Skeletal muscle tissue (tissue), 4 donors: ENCODE results near the gene SPIN1. TPM values are rescaled to one million over a fixed set of nuclear protein-coding genes. Genes with fewer than 3 reads are reported as not detected.

ENCODE experiments used
- H3K27ac ChIP-seq: one replicate; pipeline ENCODE4 v1.7.0; 2013; ENCODE audit warnings: mild to moderate bottlenecking, low read depth, low read length, inconsistent platforms
- H3K27me3 ChIP-seq, 3 donors: one replicate each; pipeline ENCODE4 v1.7.0; 2013; ENCODE audit warnings: low read length in 3 of 3; ENCODE audit not compliant: control insufficient read depth in 3 of 3, insufficient read depth in 3 of 3
- H3K36me3 ChIP-seq, 3 donors: one replicate each; pipeline ENCODE4 v1.7.0; 2013; ENCODE audit warnings: low read length in 3 of 3; ENCODE audit not compliant: control insufficient read depth in 3 of 3, insufficient read depth in 3 of 3
- H3K4me1 ChIP-seq, 3 donors: one replicate each; pipeline ENCODE4 v1.7.0; 2013; ENCODE audit warnings: low read length in 3 of 3, mild to moderate bottlenecking in 3 of 3; ENCODE audit not compliant: control insufficient read depth in 3 of 3, insufficient read depth in 3 of 3
- H3K4me3 ChIP-seq, 3 donors: one replicate each; pipeline ENCODE4 v1.7.0; 2013; ENCODE audit warnings: low read length in 3 of 3
- H3K9ac ChIP-seq, 3 donors: one replicate each; pipeline ENCODE4 v1.7.0; 2013; ENCODE audit warnings: low read length in 3 of 3, mild to moderate bottlenecking in 3 of 3, moderate library complexity in 2 of 3, low read depth in 1 of 3
- H3K9me3 ChIP-seq, 3 donors: one replicate each; pipeline ENCODE4 v1.7.0; 2013; ENCODE audit warnings: low read length in 3 of 3; ENCODE audit not compliant: control insufficient read depth in 3 of 3
- total RNA-seq: library from RNA; depleted of rRNA; stranded (reverse); fragments of >200 nt; gene quantifications from one replicate; pipeline ENCODE4 v1.2.3, GENCODE V29; 2014
- donor health status: Osteomylitis.

The SPIN1 gene
- total RNA-seq, 1 donor from 2014 or later, result 60.5 TPM

DNA sequence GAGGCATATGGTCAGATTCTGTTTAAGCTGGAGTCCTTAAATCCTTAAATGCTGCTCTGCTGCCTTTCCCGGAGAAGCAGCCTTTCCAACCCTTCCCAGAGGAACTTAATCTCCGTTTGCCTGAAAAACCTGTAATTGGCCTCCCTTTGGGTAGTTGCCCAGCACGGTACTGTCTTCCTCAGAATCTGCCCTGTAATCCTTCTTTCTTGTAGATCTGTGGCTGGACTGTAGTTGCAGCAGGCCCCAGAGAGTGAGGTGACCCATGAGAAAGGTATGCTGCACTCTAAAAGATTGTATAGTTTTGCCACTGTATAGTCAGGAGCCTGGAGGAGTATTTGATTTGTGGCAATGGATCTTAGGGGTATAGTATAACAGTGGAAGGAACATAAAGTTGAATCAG is 11.7 kb downstream of the SPIN1 start:
- Histone ChIP-seq H3K4me3 (no peak overlapping the region), H3K4me1 (no peaks in the 10 kb centered on the region), H3K27me3 (no peaks in the 10 kb centered on the region), H3K36me3 (peaks cover 0 to 2% (median 0%) of the 10 kb centered on the region in 3 donors), H3K9ac (no peak overlapping the region), H3K27ac (no peak overlapping the region), H3K9me3 (no peaks in the 10 kb centered on the region)

DNA sequence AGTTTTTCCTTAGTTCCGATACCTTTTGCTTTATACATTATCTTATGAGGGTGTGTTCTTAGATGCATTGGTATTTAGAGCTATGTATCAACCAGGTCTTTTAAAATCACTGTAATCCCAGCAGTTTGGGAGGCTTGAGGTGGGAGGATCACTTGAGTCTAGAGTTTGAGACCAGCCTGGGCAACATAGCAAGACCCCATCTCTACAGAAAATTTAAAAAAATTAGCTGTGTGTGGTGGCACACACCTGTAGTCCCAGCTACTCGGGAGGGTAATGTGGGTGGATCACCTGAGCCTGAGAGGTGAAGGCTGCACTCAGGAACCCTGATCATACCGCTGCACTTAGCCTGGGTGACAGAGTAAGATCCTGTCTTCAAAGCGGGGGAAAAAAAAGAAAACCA is 15.1 kb downstream of the SPIN1 start:
- Histone ChIP-seq H3K9me3 (no peaks in the 10 kb centered on the region), H3K4me3 (no peak overlapping the region), H3K9ac (no peak overlapping the region)

DNA sequence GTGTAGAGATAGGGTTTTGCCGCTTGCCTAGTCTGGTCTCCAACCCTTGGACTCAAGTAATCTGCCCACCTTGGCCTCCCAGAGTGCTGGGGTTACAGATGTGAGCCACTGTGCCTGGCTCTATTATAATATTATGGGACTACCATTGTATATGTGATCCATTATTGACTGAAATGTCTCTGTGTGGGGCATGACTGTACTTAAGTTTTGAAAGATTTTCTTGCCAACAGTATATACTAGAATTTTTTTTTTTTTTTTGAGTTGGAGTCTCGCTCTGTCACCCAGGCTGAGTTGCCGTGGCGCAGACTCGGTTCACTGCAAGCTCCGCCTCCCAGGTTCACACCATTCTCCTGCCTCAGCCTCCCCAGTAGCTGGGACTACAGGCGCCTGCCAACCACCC is 17.8 kb downstream of the SPIN1 start:
- Histone ChIP-seq H3K9ac (no peak overlapping the region), H3K9me3 (no peaks in the 10 kb centered on the region), H3K4me1 (no peaks in the 10 kb centered on the region), H3K4me3 (no peak overlapping the region), H3K27ac (no peak overlapping the region), H3K36me3 (no peaks in the 10 kb centered on the region), H3K27me3 (no peaks in the 10 kb centered on the region)

More for the DNA sequence above, 15.1 kb downstream of the SPIN1 start:
- H3K4me1 ChIP-seq, result no peaks in the 10 kb centered on the region
- no peak overlapping the region for H3K27ac ChIP-seq
- no peaks in the 10 kb centered on the region for H3K27me3 ChIP-seq
- peaks cover 0 to 2% (median 0%) of the 10 kb centered on the region in 3 donors for H3K36me3 ChIP-seq

DNA sequence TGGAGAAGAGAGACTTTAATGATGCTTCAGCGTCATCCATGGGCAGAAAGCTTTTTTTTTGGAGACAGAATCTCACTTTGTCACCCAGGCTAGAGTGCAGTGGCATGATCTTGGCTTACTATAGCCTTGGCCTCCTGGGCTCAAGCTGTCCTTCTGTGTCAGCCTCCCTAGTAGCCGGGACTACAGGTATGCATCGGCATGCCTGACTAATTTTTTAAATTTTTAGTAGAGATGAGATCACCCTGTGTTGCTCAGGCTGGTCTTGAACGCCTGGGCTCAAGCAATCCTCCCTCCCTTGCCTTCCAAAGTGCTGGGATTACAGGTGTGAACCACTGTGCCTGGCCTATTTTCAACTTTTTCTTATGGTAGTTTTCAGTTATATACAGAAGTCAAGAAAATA is 23.2 kb downstream of the SPIN1 start:
- no peak overlapping the region for H3K9ac ChIP-seq

DNA sequence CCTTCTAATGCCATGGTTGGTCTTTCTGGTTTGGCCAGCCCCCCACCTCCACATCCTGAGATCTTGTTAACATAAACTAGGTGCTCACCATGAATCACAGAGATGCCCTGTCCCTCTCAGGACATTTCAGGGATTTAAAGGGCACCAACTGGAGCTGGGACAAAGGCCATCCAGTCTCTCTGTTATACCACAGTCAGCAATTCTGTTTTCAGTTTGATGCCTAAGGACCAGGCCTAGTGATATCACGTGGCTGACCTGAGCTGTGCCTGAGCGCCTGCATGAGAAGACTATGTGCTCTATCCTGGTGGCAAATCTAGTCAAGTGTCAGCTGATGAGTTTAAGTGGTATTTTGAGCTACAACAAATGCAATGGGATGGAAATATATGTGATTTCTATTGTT is 26.1 kb downstream of the SPIN1 start:
- Histone ChIP-seq H3K27me3 (no peaks in the 10 kb centered on the region), H3K4me1 (no peaks in the 10 kb centered on the region), H3K9ac (no peak overlapping the region), H3K9me3 (peaks cover 0 to 5% (median 2%) of the 10 kb centered on the region in 3 donors), H3K36me3 (peaks cover 0 to 2% (median 0%) of the 10 kb centered on the region in 3 donors), H3K27ac (no peak overlapping the region), H3K4me3 (no peak overlapping the region)

More for the DNA sequence above, 23.2 kb downstream of the SPIN1 start:
- Histone ChIP-seq H3K4me3 (no peak overlapping the region), H3K9me3 (peaks cover 0 to 5% (median 2%) of the 10 kb centered on the region in 3 donors), H3K27ac (no peak overlapping the region), H3K4me1 (no peaks in the 10 kb centered on the region), H3K36me3 (no peaks in the 10 kb centered on the region), H3K27me3 (no peaks in the 10 kb centered on the region)

DNA sequence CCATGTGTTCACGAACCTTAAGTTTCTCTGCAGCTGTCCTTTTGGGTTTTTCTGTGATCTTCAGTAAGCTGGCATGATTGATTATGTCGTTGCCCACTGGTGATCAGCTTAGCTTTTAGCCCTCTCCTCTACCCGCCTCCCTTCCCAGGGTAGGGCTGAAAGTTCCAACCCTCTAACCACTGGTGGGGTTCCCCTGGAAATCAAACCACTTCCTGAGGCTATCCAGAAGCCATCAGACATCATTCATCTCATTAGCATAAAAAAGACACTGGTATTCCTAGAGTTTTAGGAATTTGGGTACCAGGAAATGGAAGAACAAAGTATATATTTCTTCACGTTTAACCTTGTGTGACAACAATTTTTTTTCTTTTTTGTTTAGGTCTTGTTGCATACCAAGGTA is 29.8 kb downstream of the SPIN1 start:
- Histone ChIP-seq H3K9me3 (peaks cover 2 to 5% (median 5%) of the 10 kb centered on the region in 3 donors), H3K9ac (no peak overlapping the region), H3K4me1 (no peaks in the 10 kb centered on the region), H3K27me3 (no peaks in the 10 kb centered on the region), H3K27ac (no peak overlapping the region), H3K36me3 (peaks cover 0 to 4% (median 0%) of the 10 kb centered on the region in 3 donors), H3K4me3 (no peak overlapping the region)

DNA sequence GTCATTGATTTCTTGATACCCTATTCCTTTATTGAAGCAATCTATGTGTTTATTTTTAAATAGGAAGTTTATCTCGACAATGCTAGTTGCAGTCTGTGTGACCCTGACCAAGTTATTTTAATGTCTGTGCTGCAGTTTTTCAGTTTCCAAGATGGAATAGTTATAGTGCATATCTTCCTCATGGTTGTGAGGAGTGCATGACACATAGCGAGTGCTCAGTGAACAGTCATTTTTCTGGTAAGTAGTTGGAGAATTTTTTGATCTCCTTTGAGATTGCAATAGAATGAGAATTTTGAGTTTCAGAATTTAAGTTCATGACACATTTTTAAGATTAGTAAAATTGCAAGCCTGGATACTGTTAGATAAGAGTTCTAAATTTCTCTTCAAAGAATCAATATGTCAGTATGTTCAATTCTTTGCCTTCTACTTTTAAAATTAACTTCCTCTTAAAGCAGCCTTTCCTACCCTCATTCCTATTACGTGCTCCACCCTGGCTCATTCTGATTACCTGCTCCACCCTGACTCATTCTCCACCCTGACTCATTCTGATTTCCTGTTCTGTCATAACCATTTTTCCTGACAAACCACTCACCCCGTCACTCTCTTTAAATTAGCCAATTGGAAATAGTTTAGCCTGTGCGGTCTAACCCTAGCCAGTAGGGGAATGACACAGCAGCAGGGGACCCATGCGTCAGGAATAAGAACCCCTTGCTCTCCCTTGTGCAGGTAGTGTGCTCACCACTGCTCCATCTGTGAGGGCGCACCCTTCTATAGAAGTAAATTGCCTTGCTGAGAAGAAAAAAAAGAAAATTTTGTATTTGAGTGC is 30.7 kb downstream of the SPIN1 start:
- H3K36me3 ChIP-seq, result peaks cover 0 to 4% (median 0%) of the 10 kb centered on the region in 3 donors
- no peaks in the 10 kb centered on the region for H3K4me1 ChIP-seq
- H3K4me3 ChIP-seq, result no peak overlapping the region
- H3K9ac ChIP-seq, result no peak overlapping the region
- peaks cover 1 to 5% (median 5%) of the 10 kb centered on the region in 3 donors for H3K9me3 ChIP-seq
- H3K27ac ChIP-seq, result no peak overlapping the region
- no peaks in the 10 kb centered on the region for H3K27me3 ChIP-seq

DNA sequence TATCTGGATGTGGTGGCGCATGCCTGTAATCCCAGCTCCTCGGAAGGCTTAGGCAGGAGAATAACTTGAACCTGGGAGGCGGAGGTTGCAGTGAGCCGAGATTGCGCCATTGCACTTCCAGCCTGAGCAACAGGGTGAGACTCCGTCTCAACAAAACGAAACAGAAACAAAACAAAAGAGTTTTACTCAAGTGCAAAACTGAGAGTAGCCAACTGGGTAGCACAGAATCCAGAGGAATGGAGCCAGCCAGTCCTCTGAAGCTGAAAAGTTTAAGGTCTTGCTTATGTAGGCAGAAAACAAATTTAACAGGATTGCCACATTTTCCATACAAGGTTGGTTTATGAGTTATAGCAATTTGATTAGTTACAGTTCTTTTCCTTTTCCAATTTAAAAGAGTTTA is 32.0 kb downstream of the SPIN1 start:
- H3K27ac ChIP-seq, result no peak overlapping the region
- no peak overlapping the region for H3K9ac ChIP-seq
- H3K4me3 ChIP-seq, result no peak overlapping the region
- H3K9me3 ChIP-seq, result peaks cover 0 to 5% (median 0%) of the 10 kb centered on the region in 3 donors
- peaks cover 0 to 4% (median 0%) of the 10 kb centered on the region in 3 donors for H3K36me3 ChIP-seq
- H3K27me3 ChIP-seq, result no peaks in the 10 kb centered on the region
- H3K4me1 ChIP-seq, result no peaks in the 10 kb centered on the region

DNA sequence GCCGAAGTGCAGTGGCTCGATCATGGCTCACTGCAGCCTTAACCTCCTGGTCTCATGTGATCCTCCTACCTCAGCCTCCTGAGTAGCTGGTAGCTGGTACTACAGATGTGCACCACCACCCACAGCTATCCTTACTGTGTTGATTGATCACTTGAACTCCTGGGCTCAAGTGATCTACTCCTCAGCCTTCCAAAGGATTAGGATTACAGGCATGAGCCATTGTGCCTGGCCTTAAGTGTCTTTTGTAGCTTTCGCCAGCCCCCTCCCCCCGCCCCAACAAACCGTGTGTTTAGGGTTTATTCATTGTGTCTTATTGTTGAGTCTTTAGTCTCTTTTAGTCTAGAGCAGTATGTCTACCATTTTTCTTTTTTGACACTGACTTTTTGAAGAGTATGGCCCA is 33.1 kb downstream of the SPIN1 start:
- Histone ChIP-seq H3K27ac (no peak overlapping the region), H3K27me3 (no peaks in the 10 kb centered on the region), H3K9me3 (peaks cover 0 to 5% (median 0%) of the 10 kb centered on the region in 3 donors), H3K9ac (no peak overlapping the region), H3K4me1 (no peaks in the 10 kb centered on the region), H3K4me3 (no peak overlapping the region), H3K36me3 (peaks cover 0 to 4% (median 0%) of the 10 kb centered on the region in 3 donors)

DNA sequence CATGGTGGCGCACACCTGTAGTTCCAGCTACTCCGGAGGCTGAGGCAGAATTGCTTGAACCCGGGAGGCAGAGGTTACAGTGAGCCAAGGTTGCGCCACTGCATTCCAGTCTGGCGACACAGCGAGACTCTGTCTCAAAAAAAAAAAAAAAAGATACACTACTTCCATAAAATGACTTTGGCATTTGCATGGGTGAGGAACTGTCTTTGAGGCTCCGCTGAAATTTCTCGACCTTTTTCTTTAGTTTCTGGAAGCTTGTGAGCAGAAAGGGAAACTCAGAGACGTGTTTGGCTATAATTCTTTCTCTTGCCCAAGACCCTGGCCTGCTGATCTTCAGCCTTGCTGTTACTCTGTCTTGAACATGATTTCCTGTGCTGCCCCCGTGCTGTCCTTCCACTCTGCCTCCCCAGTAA is 37.3 kb downstream of the SPIN1 start:
- Histone ChIP-seq H3K4me3 (no peak overlapping the region), H3K36me3 (peaks cover 0 to 2% (median 0%) of the 10 kb centered on the region in 3 donors), H3K27ac (no peak overlapping the region), H3K27me3 (no peaks in the 10 kb centered on the region), H3K9me3 (no peaks in the 10 kb centered on the region), H3K9ac (no peak overlapping the region), H3K4me1 (no peaks in the 10 kb centered on the region)
